Hematopoietic multipotent progenitor cell (in vitro differentiated cells): ENCODE results near the gene AJUBA. TPM values are rescaled to one million over a fixed set of nuclear protein-coding genes. Genes with fewer than 3 reads are reported as not detected.
"Not testable (repeated sequence)": the region's sequence is repeated elsewhere in the genome, so short reads cannot be mapped to it uniquely, and the experiment has no call there.

ENCODE experiments used
- DNase-seq, 3 donors: peaks; one replicate each; pipeline ENCODE4 v3.0.0-alpha.2; 2011 to 2015; ENCODE audit warnings: low read depth in 2 of 3, low spot score in 2 of 3
- total RNA-seq: library from RNA; depleted of rRNA; stranded (reverse); fragments of >200 nt; gene quantifications from one replicate; pipeline ENCODE4 v1.2.3, GENCODE V29; 2012

AJUBA gene
- total RNA-seq, 1 donor: 1.9 TPM

DNA sequence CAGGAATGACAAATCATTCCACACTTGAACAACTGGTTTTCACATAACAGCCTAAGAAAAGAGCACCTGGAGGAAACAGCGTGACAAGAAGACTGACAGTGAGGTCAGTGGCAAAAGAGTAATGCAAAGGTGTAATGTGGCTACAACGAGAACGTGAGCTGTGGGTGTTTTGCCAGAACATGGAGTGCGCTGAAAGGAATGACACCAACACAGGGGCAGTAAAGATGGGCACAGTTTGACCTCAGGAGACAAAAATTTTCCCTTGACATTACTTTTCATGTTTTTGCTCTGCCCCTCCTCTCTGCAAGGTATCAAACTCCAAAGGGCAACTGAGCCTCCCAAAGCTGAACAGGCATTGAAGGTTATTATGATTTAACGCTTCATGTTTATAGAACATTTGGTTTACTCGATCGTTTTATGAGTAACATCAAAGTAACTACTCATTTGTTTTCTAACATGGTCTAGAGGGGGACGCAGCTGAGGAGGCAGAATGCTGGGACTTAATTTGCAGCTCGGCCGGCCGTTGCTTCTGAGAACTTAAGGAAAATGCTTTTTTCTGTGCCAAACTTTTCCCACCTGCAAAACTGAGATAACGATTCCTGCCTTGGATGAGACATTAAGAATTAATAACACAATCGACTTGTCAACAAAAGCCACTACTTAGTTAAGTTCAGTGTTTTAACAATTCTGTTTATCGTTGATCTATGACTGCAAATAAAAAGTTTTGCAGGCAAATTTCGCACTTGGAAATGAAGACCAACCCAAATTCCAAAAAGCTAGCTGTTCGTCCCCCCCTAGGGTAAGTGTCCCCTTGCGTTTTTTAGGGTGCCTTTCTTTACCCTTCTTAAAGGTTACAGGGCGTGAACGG, 26.4 kb downstream of the AJUBA start:
- DNase-seq: no peak

DNA sequence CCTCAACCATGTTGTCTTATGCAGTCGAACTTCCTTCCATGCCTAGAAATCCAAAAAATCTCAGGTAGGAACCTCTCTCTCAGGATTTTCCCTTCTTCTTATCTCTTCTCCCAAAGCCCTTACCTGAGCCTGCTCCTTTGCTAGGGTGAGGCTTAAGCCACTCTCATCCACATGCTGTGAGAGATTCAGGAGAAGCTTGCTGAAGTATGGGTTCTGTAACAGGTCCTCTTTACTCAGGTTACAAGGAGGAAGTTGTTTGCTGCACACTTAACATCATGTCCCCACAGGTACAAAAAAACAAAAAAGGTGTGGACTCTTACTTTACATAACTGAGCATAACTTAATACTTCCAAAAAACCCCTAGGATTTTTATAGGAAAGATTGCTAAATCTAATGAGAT, 29.9 kb downstream of the AJUBA start:
- DNase-seq: no peak

GRCh38 chr14:22951795-22952194, 30.6 kb downstream of the AJUBA start:
- DNase-seq: not testable (repeated sequence)

GRCh38 chr14:22945642-22946041, 36.7 kb downstream of the AJUBA start:
- no peak for DNase-seq

- DNase-seq: no peak
Measured at GRCh38 chr14:22939684-22940083, 42.7 kb downstream of the AJUBA start.

DNA sequence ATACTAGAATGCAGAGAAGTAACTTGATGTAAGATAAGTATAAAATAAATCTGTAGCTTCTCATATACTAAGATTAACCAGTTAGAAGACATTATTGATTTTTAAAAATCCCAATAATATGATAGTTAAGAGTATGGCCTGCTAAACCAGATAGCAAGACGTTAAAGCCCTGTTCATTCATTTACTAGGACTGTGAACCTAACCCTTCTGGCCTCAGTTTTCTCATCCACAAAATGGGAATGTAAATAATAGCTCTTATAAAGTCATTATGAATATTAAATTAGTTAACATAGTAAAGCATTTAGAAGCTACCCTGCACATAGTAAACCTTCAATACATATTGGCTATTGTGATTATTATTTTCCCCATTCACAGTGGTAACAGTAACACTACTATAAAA, 47.2 kb downstream of the AJUBA start:
- no peak for DNase-seq

DNA sequence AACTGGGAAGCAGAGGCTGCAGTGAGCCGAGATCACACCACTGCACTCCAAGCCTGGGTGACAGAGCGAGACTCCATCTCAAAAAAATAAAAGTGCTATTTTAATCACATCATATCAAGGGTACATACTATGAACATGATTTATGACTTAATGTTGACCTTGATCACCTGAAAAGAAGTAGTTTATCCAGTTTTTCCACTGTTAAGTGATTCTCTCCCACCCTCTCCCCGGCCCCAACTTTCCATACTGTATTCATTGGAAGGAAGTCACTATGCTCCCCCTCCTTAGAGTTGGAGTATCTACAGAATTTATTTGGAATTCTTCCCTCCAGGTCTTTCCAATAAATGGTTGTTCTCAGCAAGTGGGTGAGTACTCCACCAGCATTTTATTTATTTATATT, 50.2 kb downstream of the AJUBA start:
- DNase-seq: no peak

DNA sequence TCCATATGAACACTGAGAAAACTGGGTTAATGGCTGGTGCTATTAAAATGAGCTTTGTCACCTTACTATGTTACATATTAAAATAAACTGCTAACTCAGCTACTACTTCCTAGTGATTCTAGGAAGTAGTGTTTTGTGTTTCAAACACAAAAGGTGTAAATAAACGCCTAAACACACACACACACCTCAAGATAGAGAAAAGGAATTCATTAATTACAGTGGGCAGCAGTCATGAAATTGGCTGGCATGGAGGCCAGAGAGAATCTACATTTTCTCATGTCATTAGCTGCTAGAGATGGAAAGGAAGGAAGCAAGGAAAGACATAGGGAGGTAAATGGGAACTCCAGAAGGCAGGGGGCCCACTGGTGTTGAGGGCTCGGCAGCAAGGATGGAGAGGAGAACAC, 52.4 kb downstream of the AJUBA start:
- DNase-seq: no peak

GRCh38 chr14:22929104-22929960, 53.0 kb downstream of the AJUBA start, which contains the start of gene PRMT5:
TSS of gene PRMT5 (minus strand) at chr14:22929376. CDS start at chr14:22929361, 15 bp downstream.
- peak; percentile 99 to 100 (median 99) for DNase-seq

GRCh38 chr14:22928237-22929103, 53.9 kb downstream of the AJUBA start:
- no peak for DNase-seq

DNA sequence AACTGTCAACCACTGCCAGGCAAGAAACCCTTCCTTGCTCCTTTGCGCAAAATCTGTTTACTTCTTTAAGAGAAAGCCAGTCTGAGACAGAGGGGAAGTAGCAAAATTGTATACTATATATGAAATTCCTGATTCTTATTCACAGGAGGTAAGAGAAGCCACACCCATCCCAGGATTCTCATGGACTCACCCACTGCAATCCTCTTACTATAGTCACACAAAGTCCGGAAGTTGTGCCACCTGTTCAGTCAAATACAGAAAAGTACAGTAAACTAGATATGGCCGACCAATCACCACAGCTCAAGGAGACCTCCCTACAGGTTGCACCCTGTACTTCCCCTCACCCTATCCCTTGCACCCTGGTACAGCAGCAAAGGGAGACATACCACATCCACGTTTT, 56.0 kb downstream of the AJUBA start:
- no peak for DNase-seq

GRCh38 chr14:22925513-22925912, 56.8 kb downstream of the AJUBA start:
- no peak for DNase-seq

DNA sequence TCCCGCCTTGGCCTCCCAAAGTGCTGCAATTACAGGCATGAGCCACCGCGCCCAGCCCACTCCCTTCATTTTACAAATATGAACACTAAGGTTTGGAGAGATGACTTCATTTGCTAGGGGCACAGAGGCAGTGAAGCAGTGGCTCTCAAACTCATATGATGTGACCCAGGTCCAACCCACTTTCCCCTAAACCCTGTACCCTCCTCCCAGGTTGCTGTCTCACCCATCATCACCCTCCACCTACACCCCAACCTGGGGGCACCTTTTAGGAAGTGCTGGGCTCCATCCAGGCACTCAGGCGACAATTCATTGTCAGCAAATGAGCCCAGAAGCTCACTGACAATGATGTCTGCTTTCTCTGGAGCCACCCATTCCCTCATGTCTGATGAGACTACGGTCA, 58.6 kb downstream of the AJUBA start:
- DNase-seq: no peak

GRCh38 chr14:22922294-22922693, 60.1 kb downstream of the AJUBA start:
- no peak for DNase-seq

Other genes starting within 250 kb of the AJUBA start
- 138 TPM for gene OXA1L, start 215.9 kb downstream of the AJUBA start, total RNA-seq
- gene SLC7A7, start 167.1 kb downstream of the AJUBA start, total RNA-seq: 1.9 TPM
- 16.2 TPM for gene MRPL52, start 152.7 kb downstream of the AJUBA start, total RNA-seq
- gene MMP14, start 146.0 kb downstream of the AJUBA start, total RNA-seq: 1.6 TPM
- gene LRP10, start 110.8 kb downstream of the AJUBA start, total RNA-seq: 47.9 TPM
- gene REM2, start 99.3 kb downstream of the AJUBA start, total RNA-seq: under 0.01 TPM
- gene RBM23, start 63.4 kb downstream of the AJUBA start, total RNA-seq: 84.6 TPM
- 75.9 TPM for gene PRMT5, start 53.2 kb downstream of the AJUBA start, total RNA-seq
- gene HAUS4, start 25.5 kb downstream of the AJUBA start, total RNA-seq: 73.8 TPM
- 29.9 TPM for gene C14orf93, start 27.6 kb upstream of the AJUBA start, total RNA-seq
- 100 TPM for gene PSMB5, start 52.3 kb upstream of the AJUBA start, total RNA-seq
- gene PSMB11, start 59.7 kb upstream of the AJUBA start, total RNA-seq: not detected
- gene CDH24, start 75.0 kb upstream of the AJUBA start, total RNA-seq: 1.6 TPM
- 77.3 TPM for gene ACIN1, start 112.6 kb upstream of the AJUBA start, total RNA-seq
- gene C14orf119, start 113.0 kb upstream of the AJUBA start, total RNA-seq: 35.0 TPM
- gene CIROP, start 122.4 kb upstream of the AJUBA start, total RNA-seq: not detected
- 0.81 TPM for gene CEBPE, start 136.7 kb upstream of the AJUBA start, total RNA-seq
- gene SLC7A8, start 201.1 kb upstream of the AJUBA start, total RNA-seq: 2.2 TPM